HEK293 (cell line): ENCODE measurements around the gene ZNF780B.

Experiments used
- CTCF ChIP-seq: fragments of 450-650 bp; formaldehyde crosslinking; IDR thresholded peaks from 2 replicates; pipeline ENCODE4 v1.5.1; 2016; ENCODE audit warnings: missing biosample characterization, missing genetic modification characterization
- HIC1 ChIP-seq: fragments of 450-650 bp; formaldehyde crosslinking; IDR thresholded peaks from 2 replicates; pipeline ENCODE4 v1.5.1; 2016; ENCODE audit warnings: missing biosample characterization, missing genetic modification characterization
- ZEB2 ChIP-seq: fragments of 450-650 bp; formaldehyde crosslinking; IDR thresholded peaks from 2 replicates; pipeline ENCODE4 v1.5.1; 2016; ENCODE audit warnings: missing biosample characterization, missing genetic modification characterization
- ZNF354C ChIP-seq: fragments of 450-650 bp; formaldehyde crosslinking; IDR thresholded peaks from 2 replicates; pipeline ENCODE4 v1.5.1; 2016; ENCODE audit warnings: missing biosample characterization, missing genetic modification characterization, low read depth, borderline replicate concordance
- ZNF747 ChIP-seq: fragments of 450-650 bp; formaldehyde crosslinking; IDR thresholded peaks from 2 replicates; pipeline ENCODE4 v1.5.1; 2016; ENCODE audit warnings: missing biosample characterization, missing genetic modification characterization

GRCh38 chr19:40104754-40105153 is 48.7 kb upstream of the ZNF780B start:
- TF ChIP-seq ZNF747 (no peak), CTCF (no peak), ZNF354C (tag by site-specific recombination) (no peak), ZEB2 (tag by site-specific recombination) (no peak), HIC1 (no peak)
